HepG2 (cell line): Measurements from ENCODE around the gene PROC. TPM values are rescaled to one million over a fixed set of nuclear protein-coding genes. Genes with fewer than 3 reads are reported as not detected.
A peak's percentile ranks its signal among the peaks of the same experiment; 100 is the strongest.

Source experiments
- CENPX ChIP-seq: sonication (generic); formaldehyde crosslinking; IDR thresholded peaks from 2 replicates; pipeline ENCODE4 v1.9.0; 2021; ENCODE audit warnings: mild to moderate bottlenecking, missing genetic modification reagents, moderate library complexity
- EZH2 ChIP-seq: conservative IDR thresholded peaks from 2 replicates; pipeline ENCODE4 v1.6.1; 2012; ENCODE audit warnings: mild to moderate bottlenecking, low read depth, low read length, moderate library complexity
- HINFP ChIP-seq: sonication (generic); formaldehyde crosslinking; IDR thresholded peaks from 2 replicates; pipeline ENCODE4 v1.4.0; 2020; ENCODE audit warnings: low read depth, mild to moderate bottlenecking, missing genetic modification reagents
- JUNB ChIP-seq: sonication (generic); formaldehyde crosslinking; IDR thresholded peaks from 2 replicates; pipeline ENCODE4 v1.8.0; 2022; ENCODE audit warnings: missing genetic modification reagents, mild to moderate bottlenecking, borderline replicate concordance
- KLF11 ChIP-seq: IDR thresholded peaks from 2 replicates; pipeline ENCODE4 v1.6.1; 2016; ENCODE audit warnings: missing compliant biosample characterization
- LCORL ChIP-seq, 2 experiments: fragments of 450-650 bp in 1 of 2; sonication (generic) in 1 of 2; formaldehyde crosslinking in 1 of 2; IDR thresholded peaks; 2 replicates each; pipeline versions ENCODE4 v1.5.0 to v1.6.1; 2017 to 2020; ENCODE audit warnings: antibody characterized with exemption in 1 of 2, missing genetic modification reagents in 1 of 2
- MED8 ChIP-seq: sonication (generic); formaldehyde crosslinking; IDR thresholded peaks from 2 replicates; pipeline ENCODE4 v1.8.1; 2023; ENCODE audit warnings: mild to moderate bottlenecking, missing genetic modification reagents; ENCODE audit not compliant: insufficient replicate concordance
- PHF20 ChIP-seq: sonication (generic); formaldehyde crosslinking; IDR thresholded peaks from 2 replicates; pipeline ENCODE4 v1.5.0; 2020; ENCODE audit warnings: mild to moderate bottlenecking, missing genetic modification reagents
- POLR2A ChIP-seq, 2 experiments: IDR thresholded peaks; 2 replicates each; pipeline ENCODE4 v1.6.1; 2011; ENCODE audit warnings: low read depth in 2 of 2, low read length in 2 of 2, mild to moderate bottlenecking in 1 of 2, moderate library complexity in 1 of 2; ENCODE audit not compliant: insufficient read depth in 1 of 2
- RBM39 ChIP-seq: fragments of 200-400 bp; formaldehyde crosslinking; IDR thresholded peaks from one replicate; pipeline ENCODE4 v1.6.1; 2018; ENCODE audit warnings: antibody characterized with exemption, mild to moderate bottlenecking, low read depth, low read length; ENCODE audit not compliant: poor library complexity, severe bottlenecking
- SMYD3 ChIP-seq: sonication (generic); formaldehyde crosslinking; IDR thresholded peaks from 2 replicates; pipeline ENCODE4 v1.8.1; 2023; ENCODE audit warnings: mild to moderate bottlenecking, missing genetic modification reagents
- YEATS2 ChIP-seq: sonication (generic); formaldehyde crosslinking; IDR thresholded peaks from 2 replicates; pipeline ENCODE4 v1.4.0; 2020; ENCODE audit warnings: missing genetic modification reagents, borderline replicate concordance
- ZNF326 ChIP-seq: sonication (generic); formaldehyde crosslinking; IDR thresholded peaks from 2 replicates; pipeline ENCODE4 v1.4.0; 2020; ENCODE audit warnings: missing genetic modification reagents, borderline replicate concordance
- ZNF362 ChIP-seq: sonication (generic); formaldehyde crosslinking; IDR thresholded peaks from 2 replicates; pipeline ENCODE4 v1.4.0; 2020; ENCODE audit warnings: missing genetic modification reagents, mild to moderate bottlenecking, borderline replicate concordance
- ZNF557 ChIP-seq: sonication (generic); formaldehyde crosslinking; IDR thresholded peaks from 2 replicates; pipeline ENCODE4 v1.4.0; 2020; ENCODE audit warnings: missing genetic modification reagents
- ZNF639 ChIP-seq: conservative IDR thresholded peaks from 2 replicates; pipeline ENCODE4 v1.6.1; 2018; ENCODE audit warnings: missing genetic modification reagents
- ZNF740 ChIP-seq: sonication (generic); formaldehyde crosslinking; IDR thresholded peaks from 2 replicates; pipeline ENCODE4 v1.4.0; 2020; ENCODE audit warnings: missing genetic modification reagents
- ZNF780A ChIP-seq: sonication (generic); formaldehyde crosslinking; IDR thresholded peaks from 2 replicates; pipeline ENCODE4 v1.8.0; 2022; ENCODE audit warnings: mild to moderate bottlenecking, missing genetic modification reagents, moderate library complexity
- ZSCAN20 ChIP-seq: sonication (generic); formaldehyde crosslinking; IDR thresholded peaks from 2 replicates; pipeline ENCODE4 v1.4.0; 2020; ENCODE audit warnings: missing genetic modification reagents, mild to moderate bottlenecking, borderline replicate concordance
- ZXDC ChIP-seq: sonication (generic); formaldehyde crosslinking; IDR thresholded peaks from 2 replicates; pipeline ENCODE4 v1.5.0; 2020; ENCODE audit warnings: mild to moderate bottlenecking, missing genetic modification reagents
- polyA plus RNA-seq, 8 experiments: library from polyadenylated mRNA; depleted of rRNA in 3 of 8; stranded (reverse) in 7 of 8; unstranded in 1 of 8; fragments of >200 nt; fragmentation: Illumina TruSeq in 4 of 8; extraction: Trizol in 4 of 8; gene quantifications; 2 replicates each; pipeline versions ENCODE4 v1.2.1 to v1.2.3, GENCODE V29; 2011 to 2016; ENCODE audit warnings: low read depth in 4 of 8, missing spikeins in 1 of 8, mixed read lengths in 1 of 8; ENCODE audit not compliant: insufficient read depth in 1 of 8
- total RNA-seq, 5 experiments: library from RNA; depleted of rRNA; stranded (reverse); fragments of >200 nt; fragmentation: Illumina TruSeq; extraction: Trizol; gene quantifications; 2 replicates each; pipeline ENCODE4 v1.2.3, GENCODE V29; 2016; ENCODE audit warnings: low read depth in 1 of 5

Gene PROC
- total and polyA plus RNA-seq, 2 of the 13 experiments (the other 11 are each of a cell fraction or from before 2014, with no cell fraction given), result 134 to 185 TPM

GRCh38 chr2:127414638-127415592, 3.3 kb upstream of the PROC start (continued):
- TF ChIP-seq ZNF740 (CRISPR knock-in tag) (no peak; the same call in 1 of the 2 replicates), ZNF639 (CRISPR knock-in tag) (no peak), RBM39 (no peak), JUNB (CRISPR knock-in tag) (no peak), MED8 (no peak), PHF20 (no peak), POLR2A (IDR thresholded peaks at IDR 0.05; ENCODE audit: insufficient read depth in 1 of 2, low read depth in 2 of 2, low read length in 2 of 2) (peak in 1 of 2 experiments; percentile 20; a peak in 1 of 4 replicates), ZNF362 (CRISPR knock-in tag) (peak; percentile 64; the same call in 1 of the 2 replicates), ZNF557 (CRISPR knock-in tag) (no peak), YEATS2 (CRISPR knock-in tag) (peak; percentile 37; the same call in 1 of the 2 replicates), CENPX (CRISPR knock-in tag) (no peak), LCORL (IDR thresholded peaks at IDR 0.05) (no peak; the same call in 1 of the 2 replicates), LCORL (CRISPR knock-in tag; IDR thresholded peaks at IDR 0.05) (peak; percentile 72; the same call in 1 of the 2 replicates), EZH2 (no peak), ZNF780A (CRISPR knock-in tag) (no peak), ZSCAN20 (CRISPR knock-in tag) (no peak), KLF11 (CRISPR knock-in tag) (no peak), ZNF326 (no peak), HINFP (CRISPR knock-in tag) (no peak), ZXDC (CRISPR knock-in tag) (no peak), SMYD3 (CRISPR knock-in tag) (0 out of 2 replicates have a peak, but pooled peaks have one; percentile 40)
